ENCODE results near the gene C2CD3. TPM values are rescaled to one million over a fixed set of nuclear protein-coding genes. Genes with fewer than 3 reads are reported as not detected.
A peak's percentile ranks its signal among the peaks of the same experiment; 100 is the strongest.
"Not testable (repeated sequence)": the region's sequence is repeated elsewhere in the genome, so short reads cannot be mapped to it uniquely, and the experiment has no call there.

The C2CD3 gene
- total and polyA plus RNA-seq, 4 donors, result 7.6 to 29.4 (median 15.1) TPM

DNA sequence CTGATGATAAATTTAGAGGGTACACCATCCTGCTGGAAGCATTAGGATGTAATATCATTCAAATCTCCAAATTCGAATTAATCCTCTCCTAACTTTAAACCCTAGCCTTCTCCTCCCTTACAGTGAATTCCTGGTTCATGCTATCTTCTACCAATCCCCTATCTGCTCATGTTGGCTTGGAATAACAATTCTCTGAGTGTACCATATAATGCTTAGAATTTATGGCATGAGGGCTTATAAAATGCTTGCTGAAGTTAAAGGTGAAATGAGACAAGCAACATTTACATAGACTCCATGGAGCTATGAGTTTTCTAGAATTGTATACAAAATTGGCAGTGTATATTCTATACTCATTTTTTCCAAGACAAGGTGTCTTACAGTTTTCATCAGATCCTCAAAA lies 79.3 kb downstream of the C2CD3 start:
- Histone ChIP-seq H3K27ac (ENCODE audit: low read depth in 1 of 2, low read length in 2 of 2) (no peak overlapping the region), H3K36me3 (ENCODE audit: control insufficient read depth in 1 of 2, insufficient read depth in 2 of 2, low read length in 1 of 2) (peaks cover 11 to 14% of the 10 kb centered on the region in 2 donors), H3K4me3 (ENCODE audit: low read length in 2 of 2) (no peak overlapping the region), H3K9me3 (ENCODE audit: control insufficient read depth, low read length) (no peaks in the 10 kb centered on the region), H3K4me1 (ENCODE audit: control insufficient read depth in 1 of 2, insufficient read depth in 2 of 2, low read length in 2 of 2) (no peaks in the 10 kb centered on the region), H3K27me3 (ENCODE audit: control insufficient read depth in 1 of 2, insufficient read depth in 2 of 2, low read length in 1 of 2) (no peaks in the 10 kb centered on the region)
- intact Hi-C loops (cut with DNase I), result no loop called here
- ATAC-seq (ENCODE audit: low FRiP score) (no peak), DNase-seq (no peak)
- WGBS, 2 donors, result 90 to 98% methylated on average over 1 of the region's 1 CpG

- no peak for DNase-seq
- no peak overlapping the region for H3K4me3 ChIP-seq (ENCODE audit: low read length in 2 of 2)
- intact Hi-C loops (cut with DNase I), result no loop called here
- peaks cover 11 to 14% of the 10 kb centered on the region in 2 donors for H3K36me3 ChIP-seq (ENCODE audit: control insufficient read depth in 1 of 2, insufficient read depth in 2 of 2, low read length in 1 of 2)
- H3K27me3 ChIP-seq (ENCODE audit: control insufficient read depth in 1 of 2, insufficient read depth in 2 of 2, low read length in 1 of 2), result no peaks in the 10 kb centered on the region
- no peaks in the 10 kb centered on the region for H3K9me3 ChIP-seq (ENCODE audit: control insufficient read depth, low read length)
- no peak overlapping the region for H3K27ac ChIP-seq (ENCODE audit: low read depth in 1 of 2, low read length in 2 of 2)
- no peak for ATAC-seq (ENCODE audit: low FRiP score)
- 66 to 75% methylated on average over 3 of the region's 3 CpGs for WGBS, 2 donors
- H3K4me1 ChIP-seq (ENCODE audit: control insufficient read depth in 1 of 2, insufficient read depth in 2 of 2, low read length in 2 of 2), result no peaks in the 10 kb centered on the region
Measured at GRCh38 chr11:74090701-74091100, 80.1 kb downstream of the C2CD3 start.

- Histone ChIP-seq H3K9me3 (ENCODE audit: control insufficient read depth, low read length) (no peaks in the 10 kb centered on the region), H3K36me3 (ENCODE audit: control insufficient read depth in 1 of 2, insufficient read depth in 2 of 2, low read length in 1 of 2) (peaks cover 9 to 10% of the 10 kb centered on the region in 2 donors), H3K4me3 (ENCODE audit: low read length in 2 of 2) (no peak overlapping the region), H3K4me1 (ENCODE audit: control insufficient read depth in 1 of 2, insufficient read depth in 2 of 2, low read length in 2 of 2) (no peaks in the 10 kb centered on the region), H3K27ac (ENCODE audit: low read depth in 1 of 2, low read length in 2 of 2) (no peak overlapping the region), H3K27me3 (ENCODE audit: control insufficient read depth in 1 of 2, insufficient read depth in 2 of 2, low read length in 1 of 2) (no peaks in the 10 kb centered on the region)
- DNase-seq, result no peak
- 87 to 89% methylated on average over 5 of the region's 5 CpGs for WGBS, 2 donors
- intact Hi-C loops (cut with DNase I), result no loop called here
- ATAC-seq (ENCODE audit: low FRiP score), result no peak
Measured at GRCh38 chr11:74086242-74086884, 84.4 kb downstream of the C2CD3 start.

DNA sequence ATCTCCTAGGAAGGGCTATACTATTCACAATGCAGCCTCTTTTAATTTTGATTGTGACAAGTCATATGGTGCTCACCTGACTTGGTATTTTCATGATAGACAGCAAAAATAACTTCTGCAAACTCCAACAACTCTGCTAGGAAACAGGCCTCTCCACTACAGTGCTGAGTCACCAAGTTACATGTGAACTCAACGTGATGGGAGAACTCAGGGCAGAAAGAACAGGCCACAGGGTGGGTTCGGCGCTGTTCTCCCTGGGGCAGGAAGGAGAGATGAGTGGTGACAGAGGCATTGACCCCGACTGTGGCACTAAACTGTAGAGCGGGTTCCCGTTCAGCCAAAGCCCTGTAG lies 85.3 kb downstream of the C2CD3 start:
- peaks cover 8 to 9% of the 10 kb centered on the region in 2 donors for H3K36me3 ChIP-seq (ENCODE audit: control insufficient read depth in 1 of 2, insufficient read depth in 2 of 2, low read length in 1 of 2)
- intact Hi-C loops (cut with DNase I), result no loop called here
- no peak overlapping the region for H3K4me3 ChIP-seq (ENCODE audit: low read length in 2 of 2)
- no peaks in the 10 kb centered on the region for H3K27me3 ChIP-seq (ENCODE audit: control insufficient read depth in 1 of 2, insufficient read depth in 2 of 2, low read length in 1 of 2)
- DNase-seq, result peak in 1 of 2 donors; percentile 53
- no peak for ATAC-seq (ENCODE audit: low FRiP score)
- no peak overlapping the region for H3K27ac ChIP-seq (ENCODE audit: low read depth in 1 of 2, low read length in 2 of 2)
- WGBS, 2 donors, result 85 to 90% methylated on average over 6 of the region's 6 CpGs
- no peaks in the 10 kb centered on the region for H3K9me3 ChIP-seq (ENCODE audit: control insufficient read depth, low read length)
- no peaks in the 10 kb centered on the region for H3K4me1 ChIP-seq (ENCODE audit: control insufficient read depth in 1 of 2, insufficient read depth in 2 of 2, low read length in 2 of 2)

DNA sequence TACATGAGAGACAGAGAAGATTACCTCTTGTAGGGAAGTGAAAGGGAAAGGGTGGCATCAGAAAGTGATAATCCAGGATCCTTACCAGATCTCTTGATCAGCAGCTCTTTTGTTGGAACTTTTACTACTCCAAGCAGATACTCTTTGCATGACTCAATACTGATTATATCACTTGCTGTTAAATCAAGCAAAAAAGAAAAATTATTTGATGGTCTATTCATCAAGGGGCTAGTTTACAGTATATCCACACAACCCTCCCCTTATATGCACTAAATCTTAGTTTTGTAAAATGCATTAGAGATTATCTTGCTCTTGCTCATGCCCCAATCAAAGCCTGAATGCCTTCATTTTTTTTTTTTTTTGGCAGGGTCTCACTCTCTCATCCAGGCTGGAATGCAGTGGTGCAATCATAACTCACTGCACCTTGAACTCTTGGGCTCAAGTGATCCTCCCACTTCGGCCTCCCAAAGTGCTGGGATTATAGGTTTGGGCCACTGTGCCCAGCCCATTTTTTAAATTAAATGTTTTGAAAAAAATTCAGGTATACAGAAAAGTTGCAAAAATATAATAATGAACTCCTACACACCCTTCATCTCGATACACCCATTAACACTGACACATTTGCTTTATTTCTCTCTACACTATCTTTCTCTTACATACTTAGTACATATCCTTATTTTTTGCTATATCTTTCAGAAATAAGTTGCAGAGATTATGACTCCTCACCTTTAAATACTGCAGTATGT lies 85.8 kb downstream of the C2CD3 start:
- WGBS, 2 donors, result 94 to 95% methylated on average over 2 of the region's 2 CpGs
- Histone ChIP-seq H3K36me3 (ENCODE audit: control insufficient read depth in 1 of 2, insufficient read depth in 2 of 2, low read length in 1 of 2) (peaks cover 6 to 7% of the 10 kb centered on the region in 2 donors), H3K27me3 (ENCODE audit: control insufficient read depth in 1 of 2, insufficient read depth in 2 of 2, low read length in 1 of 2) (no peaks in the 10 kb centered on the region), H3K4me1 (ENCODE audit: control insufficient read depth in 1 of 2, insufficient read depth in 2 of 2, low read length in 2 of 2) (no peaks in the 10 kb centered on the region), H3K9me3 (ENCODE audit: control insufficient read depth, low read length) (no peaks in the 10 kb centered on the region), H3K4me3 (ENCODE audit: low read length in 2 of 2) (no peak overlapping the region), H3K27ac (ENCODE audit: low read depth in 1 of 2, low read length in 2 of 2) (no peak overlapping the region)
- intact Hi-C loops (cut with DNase I), result no loop called here
- no peak for DNase-seq
- no peak for ATAC-seq (ENCODE audit: low FRiP score)

GRCh38 chr11:74083927-74084326 lies 86.9 kb downstream of the C2CD3 start:
- H3K27ac ChIP-seq (ENCODE audit: low read depth in 1 of 2, low read length in 2 of 2); ATAC-seq (ENCODE audit: low FRiP score): not testable (repeated sequence)
- 97 to 99% methylated on average over 4 of the region's 4 CpGs for WGBS, 2 donors

GRCh38 chr11:74081428-74081827 lies 89.4 kb downstream of the C2CD3 start:
- no peak overlapping the region for H3K4me3 ChIP-seq (ENCODE audit: low read length in 2 of 2)

More at GRCh38 chr11:74083927-74084326, 86.9 kb downstream of the C2CD3 start:
- H3K9me3 ChIP-seq (ENCODE audit: control insufficient read depth, low read length); intact Hi-C loops (cut with DNase I); DNase-seq; H3K27me3 ChIP-seq (ENCODE audit: control insufficient read depth in 1 of 2, insufficient read depth in 2 of 2, low read length in 1 of 2); H3K36me3 ChIP-seq (ENCODE audit: control insufficient read depth in 1 of 2, insufficient read depth in 2 of 2, low read length in 1 of 2); H3K4me3 ChIP-seq (ENCODE audit: low read length in 2 of 2); H3K4me1 ChIP-seq (ENCODE audit: control insufficient read depth in 1 of 2, insufficient read depth in 2 of 2, low read length in 2 of 2): not testable (repeated sequence)

GRCh38 chr11:74077193-74077592 lies 93.6 kb downstream of the C2CD3 start:
- Histone ChIP-seq H3K27me3 (ENCODE audit: control insufficient read depth in 1 of 2, insufficient read depth in 2 of 2, low read length in 1 of 2) (no peaks in the 10 kb centered on the region), H3K9me3 (ENCODE audit: control insufficient read depth, low read length) (no peaks in the 10 kb centered on the region), H3K27ac (ENCODE audit: low read depth in 1 of 2, low read length in 2 of 2) (no peak overlapping the region), H3K4me1 (ENCODE audit: control insufficient read depth in 1 of 2, insufficient read depth in 2 of 2, low read length in 2 of 2) (no peaks in the 10 kb centered on the region), H3K4me3 (ENCODE audit: low read length in 2 of 2) (no peak overlapping the region), H3K36me3 (ENCODE audit: control insufficient read depth in 1 of 2, insufficient read depth in 2 of 2, low read length in 1 of 2) (peaks cover 2 to 12% of the 10 kb centered on the region in 2 donors)
- ATAC-seq (ENCODE audit: low FRiP score), result no peak
- DNase-seq, result no peak
- intact Hi-C loops (cut with DNase I), result no loop called here
- WGBS, 2 donors, result 85 to 89% methylated on average over 3 of the region's 3 CpGs

More at GRCh38 chr11:74081428-74081827, 89.4 kb downstream of the C2CD3 start:
- no peak for DNase-seq
- ATAC-seq (ENCODE audit: low FRiP score), result no peak
- H3K36me3 ChIP-seq (ENCODE audit: control insufficient read depth in 1 of 2, insufficient read depth in 2 of 2, low read length in 1 of 2), result peaks cover 3 to 9% of the 10 kb centered on the region in 2 donors
- no peaks in the 10 kb centered on the region for H3K27me3 ChIP-seq (ENCODE audit: control insufficient read depth in 1 of 2, insufficient read depth in 2 of 2, low read length in 1 of 2)
- H3K4me1 ChIP-seq (ENCODE audit: control insufficient read depth in 1 of 2, insufficient read depth in 2 of 2, low read length in 2 of 2), result no peaks in the 10 kb centered on the region
- no peak overlapping the region for H3K27ac ChIP-seq (ENCODE audit: low read depth in 1 of 2, low read length in 2 of 2)
- WGBS, 2 donors, result 90 to 98% methylated on average over 1 of the region's 1 CpG
- H3K9me3 ChIP-seq (ENCODE audit: control insufficient read depth, low read length), result no peaks in the 10 kb centered on the region
- intact Hi-C loops (cut with DNase I), result no loop called here

DNA sequence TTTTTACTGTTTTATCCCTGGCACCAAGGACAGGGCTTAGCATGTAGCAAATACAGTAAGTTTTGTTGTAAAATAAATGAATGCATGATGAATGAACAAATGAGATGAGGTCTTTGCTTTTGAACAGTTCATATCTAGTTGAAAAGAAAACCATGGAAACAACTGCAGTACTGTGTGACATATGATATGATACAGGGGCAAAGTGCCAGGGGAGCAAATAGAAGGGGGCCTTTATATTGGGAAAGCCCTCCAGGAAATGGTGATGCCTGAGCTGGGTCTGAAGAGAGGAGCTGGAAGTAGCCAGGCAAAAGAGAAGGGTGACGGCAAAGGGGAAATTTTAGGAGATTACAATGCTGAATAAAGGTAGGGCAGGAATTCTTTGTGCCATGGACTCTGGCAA lies 98.1 kb downstream of the C2CD3 start:
- H3K9me3 ChIP-seq (ENCODE audit: control insufficient read depth, low read length), result no peaks in the 10 kb centered on the region
- ATAC-seq (ENCODE audit: low FRiP score), result no peak
- no peak overlapping the region for H3K27ac ChIP-seq (ENCODE audit: low read depth in 1 of 2, low read length in 2 of 2)
- no peaks in the 10 kb centered on the region for H3K4me1 ChIP-seq (ENCODE audit: control insufficient read depth in 1 of 2, insufficient read depth in 2 of 2, low read length in 2 of 2)
- intact Hi-C loops (cut with DNase I), result no loop called here
- WGBS, 2 donors, result 91 to 93% methylated on average over 1 of the region's 1 CpG
- no peak overlapping the region for H3K4me3 ChIP-seq (ENCODE audit: low read length in 2 of 2)
- no peak for DNase-seq
- H3K27me3 ChIP-seq (ENCODE audit: control insufficient read depth in 1 of 2, insufficient read depth in 2 of 2, low read length in 1 of 2), result no peaks in the 10 kb centered on the region
- H3K36me3 ChIP-seq (ENCODE audit: control insufficient read depth in 1 of 2, insufficient read depth in 2 of 2, low read length in 1 of 2), result peaks cover 2 to 13% of the 10 kb centered on the region in 2 donors
